Endodermal cell (in vitro differentiated cells): ENCODE results near the gene MRPL20. TPM values are rescaled to one million over a fixed set of nuclear protein-coding genes. Genes with fewer than 3 reads are reported as not detected.
"Not testable (repeated sequence)": the region's sequence is repeated elsewhere in the genome, so short reads cannot be mapped to it uniquely, and the experiment has no call there.

Source experiments
- DNase-seq: peaks from one replicate; pipeline ENCODE4 v3.0.0-alpha.2; 2017
- H3K27ac ChIP-seq: 2 replicates; pipeline ENCODE4 v1.5.1; 2013; ENCODE audit warnings: mild to moderate bottlenecking, low read depth, low read length, moderate library complexity
- H3K27me3 ChIP-seq: 2 replicates; pipeline ENCODE4 v1.6.1; 2013; ENCODE audit warnings: mild to moderate bottlenecking, low read length, moderate library complexity; ENCODE audit not compliant: insufficient read depth, control insufficient read depth, poor library complexity, severe bottlenecking
- H3K36me3 ChIP-seq: 2 replicates; pipeline ENCODE4 v1.7.0; 2013; ENCODE audit warnings: mild to moderate bottlenecking, low read length, moderate library complexity; ENCODE audit not compliant: control insufficient read depth, insufficient read depth
- H3K4me1 ChIP-seq: one replicate; pipeline ENCODE4 v1.7.0; 2013; ENCODE audit warnings: low read length; ENCODE audit not compliant: control insufficient read depth, insufficient read depth
- H3K4me3 ChIP-seq: 2 replicates; pipeline ENCODE4 v1.5.1; 2013; ENCODE audit warnings: mild to moderate bottlenecking, low read length, moderate library complexity
- H3K9ac ChIP-seq: 2 replicates; pipeline ENCODE4 v1.6.1; 2013; ENCODE audit warnings: mild to moderate bottlenecking, low read length, moderate library complexity; ENCODE audit not compliant: poor library complexity, severe bottlenecking; ENCODE audit errors: extremely low read depth
- H3K9me3 ChIP-seq: 2 replicates; pipeline ENCODE4 v1.6.1; 2013; ENCODE audit warnings: mild to moderate bottlenecking, low read length, moderate library complexity; ENCODE audit not compliant: control insufficient read depth
- H3K27ac Mint-ChIP-seq: 2 replicates; pipeline ENCODE4 v1.8.0; 2020; ENCODE audit warnings: mixed read lengths
- H3K27me3 Mint-ChIP-seq: 2 replicates; pipeline ENCODE4 v1.8.0; 2021; ENCODE audit warnings: mild to moderate bottlenecking, mixed read lengths; ENCODE audit not compliant: insufficient read depth
- H3K36me3 Mint-ChIP-seq: 2 replicates; pipeline ENCODE4 v1.8.0; 2020; ENCODE audit warnings: low read depth, mixed read lengths
- H3K4me1 Mint-ChIP-seq: 2 replicates; pipeline ENCODE4 v1.8.0; 2020; ENCODE audit warnings: mixed read lengths
- H3K4me3 Mint-ChIP-seq: 2 replicates; pipeline ENCODE4 v1.8.0; 2020; ENCODE audit warnings: mild to moderate bottlenecking, moderate library complexity, mixed read lengths
- H3K9me3 Mint-ChIP-seq: 2 replicates; pipeline ENCODE4 v1.8.0; 2020; ENCODE audit warnings: mild to moderate bottlenecking, mixed read lengths
- WGBS, 2 experiments: methylation state at CpG; one replicate each; pipeline versions ENCODE4 v1.1.5 to v1.1.7; 2013; ENCODE audit warnings: missing lambda C conversion rate in 2 of 2, mixed read lengths in 1 of 2; ENCODE audit not compliant: insufficient coverage in 1 of 2, insufficient read length in 1 of 2; 5-methylcytosine and 5-hydroxymethylcytosine counted together
- total RNA-seq, 2 donors: library from RNA; stranded (reverse); fragmentation: NEBNext Ultra II Directional in 1 of 2; extraction: Animal tissue kit (Norgen Biotek cat#: 25700) in 1 of 2; gene quantifications; 2 replicates in 1 of 2; 3 replicates in 1 of 2; pipeline ENCODE4 v1.2.1, GENCODE V29; 2021
- TF ChIP-seq, protein P1 (sequence below): fragments of 200-600 bp; sonication (generic); conservative IDR thresholded peaks from 2 replicates; pipeline ENCODE4 v1.5.0; 2021; ENCODE audit warnings: antibody characterized with exemption, mild to moderate bottlenecking

Gene MRPL20
- total RNA-seq, 2 donors from 2014 or later, result 109 to 129 TPM

- Mint-ChIP-seq H3K27ac (no peak overlapping the region), H3K4me3 (no peak overlapping the region), H3K27me3 (peaks cover 3% of the 10 kb centered on the region), H3K4me1 (no peaks in the 10 kb centered on the region), H3K9me3 (no peaks in the 10 kb centered on the region), H3K36me3 (no peaks in the 10 kb centered on the region)
- H3K9ac ChIP-seq, result no peak overlapping the region
- H3K9me3 ChIP-seq, result no peaks in the 10 kb centered on the region
- TF ChIP-seq, protein P1, sequence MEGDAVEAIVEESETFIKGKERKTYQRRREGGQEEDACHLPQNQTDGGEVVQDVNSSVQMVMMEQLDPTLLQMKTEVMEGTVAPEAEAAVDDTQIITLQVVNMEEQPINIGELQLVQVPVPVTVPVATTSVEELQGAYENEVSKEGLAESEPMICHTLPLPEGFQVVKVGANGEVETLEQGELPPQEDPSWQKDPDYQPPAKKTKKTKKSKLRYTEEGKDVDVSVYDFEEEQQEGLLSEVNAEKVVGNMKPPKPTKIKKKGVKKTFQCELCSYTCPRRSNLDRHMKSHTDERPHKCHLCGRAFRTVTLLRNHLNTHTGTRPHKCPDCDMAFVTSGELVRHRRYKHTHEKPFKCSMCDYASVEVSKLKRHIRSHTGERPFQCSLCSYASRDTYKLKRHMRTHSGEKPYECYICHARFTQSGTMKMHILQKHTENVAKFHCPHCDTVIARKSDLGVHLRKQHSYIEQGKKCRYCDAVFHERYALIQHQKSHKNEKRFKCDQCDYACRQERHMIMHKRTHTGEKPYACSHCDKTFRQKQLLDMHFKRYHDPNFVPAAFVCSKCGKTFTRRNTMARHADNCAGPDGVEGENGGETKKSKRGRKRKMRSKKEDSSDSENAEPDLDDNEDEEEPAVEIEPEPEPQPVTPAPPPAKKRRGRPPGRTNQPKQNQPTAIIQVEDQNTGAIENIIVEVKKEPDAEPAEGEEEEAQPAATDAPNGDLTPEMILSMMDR, result no peak
- H3K4me3 ChIP-seq, result no peak overlapping the region
- no peaks in the 10 kb centered on the region for H3K27me3 ChIP-seq
- no peak overlapping the region for H3K27ac ChIP-seq
- no peaks in the 10 kb centered on the region for H3K36me3 ChIP-seq
- WGBS, 2 experiments, result 94 to 96% methylated on average over 11 to 26 of the region's 26 CpGs
- H3K4me1 ChIP-seq, result no peaks in the 10 kb centered on the region
- no peak for DNase-seq
These were observed 44.7 kb upstream of the MRPL20 start for GRCh38 chr1:1451696-1452364.

DNA sequence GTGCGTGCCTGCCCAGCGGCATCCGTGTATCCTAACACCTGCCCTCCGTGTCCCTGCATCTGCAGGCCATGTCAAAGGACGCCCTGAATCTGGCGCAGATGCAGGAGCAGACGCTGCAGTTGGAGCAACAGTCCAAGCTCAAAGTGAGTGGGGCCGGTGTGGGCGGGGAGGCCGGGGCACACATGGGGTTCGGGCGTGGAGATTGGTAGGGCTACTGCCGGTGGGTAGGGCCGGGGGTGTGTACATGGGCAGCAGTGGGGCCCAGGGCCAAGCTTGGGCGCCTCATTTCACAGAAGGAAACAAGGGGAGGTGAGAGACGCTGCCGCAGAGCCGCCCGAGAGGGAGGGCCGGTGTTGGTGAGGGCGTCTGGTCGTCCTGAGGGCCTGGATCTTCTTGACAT, 43.5 kb upstream of the MRPL20 start:
- not testable (repeated sequence) for H3K27me3 Mint-ChIP-seq, H3K27ac Mint-ChIP-seq, H3K4me3 ChIP-seq, H3K4me1 Mint-ChIP-seq, H3K4me1 ChIP-seq, H3K36me3 Mint-ChIP-seq, H3K9me3 ChIP-seq, H3K4me3 Mint-ChIP-seq, H3K9me3 Mint-ChIP-seq, H3K9ac ChIP-seq, H3K27ac ChIP-seq, H3K36me3 ChIP-seq, H3K27me3 ChIP-seq, DNase-seq
- 90 to 91% methylated on average over 13 to 22 of the region's 22 CpGs for WGBS, 2 experiments

DNA sequence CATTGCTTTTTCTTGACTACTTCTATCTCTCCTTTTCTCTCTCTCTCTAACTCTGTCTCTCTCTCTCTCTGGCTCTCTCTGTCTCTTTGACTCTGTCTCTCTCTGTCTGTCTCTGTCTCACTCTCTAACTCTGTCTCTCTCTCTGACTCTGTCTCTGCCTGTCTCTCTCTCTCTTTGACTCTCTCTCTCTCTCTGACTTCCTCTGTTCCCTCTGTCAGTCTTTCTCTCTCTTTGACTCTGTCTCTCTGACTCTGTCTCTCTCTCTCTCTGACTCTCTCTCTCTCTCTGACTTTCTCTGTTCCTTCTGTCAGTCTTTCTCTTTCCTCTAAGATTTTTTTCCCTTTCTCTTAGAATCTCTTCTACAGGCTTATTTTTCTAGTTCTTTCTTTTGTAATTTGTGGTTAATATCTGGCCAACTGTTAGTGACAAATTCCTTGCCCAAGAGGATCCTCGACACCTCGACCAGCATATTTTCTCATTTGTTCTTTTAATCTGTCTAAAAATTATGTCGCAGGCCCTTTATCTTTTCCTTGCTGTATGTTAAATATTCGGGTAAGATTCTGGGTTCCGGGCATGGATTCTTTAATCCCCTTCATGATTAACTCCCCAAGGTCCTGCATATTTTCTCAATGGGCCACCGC, 42.1 kb upstream of the MRPL20 start, which contains the start of gene ATAD3C:
Gene ATAD3C (plus strand): TSS at position 591 of the 641 bp plus-strand sequence. CDS start 995 bp downstream, outside the sequence.
- H3K4me1 Mint-ChIP-seq, result no peaks in the 10 kb centered on the region
- H3K27me3 ChIP-seq, result no peaks in the 10 kb centered on the region
- H3K36me3 Mint-ChIP-seq, result no peaks in the 10 kb centered on the region
- TF ChIP-seq, protein P1, result no peak
- no peaks in the 10 kb centered on the region for H3K4me1 ChIP-seq
- no peak within 1 kb of the TSS for H3K9ac ChIP-seq
- no peak for DNase-seq
- no peak within 1 kb of the TSS for H3K27ac Mint-ChIP-seq
- peaks cover 3% of the 10 kb centered on the region for H3K27me3 Mint-ChIP-seq
- no peak within 1 kb of the TSS for H3K27ac ChIP-seq
- H3K36me3 ChIP-seq, result no peaks in the 10 kb centered on the region
- H3K4me3 ChIP-seq, result no peak within 1 kb of the TSS
- no peak within 1 kb of the TSS for H3K4me3 Mint-ChIP-seq
- no peaks in the 10 kb centered on the region for H3K9me3 Mint-ChIP-seq
- 82 to 96% methylated on average over 4 to 6 of the region's 6 CpGs for WGBS, 2 experiments
- H3K9me3 ChIP-seq, result no peaks in the 10 kb centered on the region

DNA sequence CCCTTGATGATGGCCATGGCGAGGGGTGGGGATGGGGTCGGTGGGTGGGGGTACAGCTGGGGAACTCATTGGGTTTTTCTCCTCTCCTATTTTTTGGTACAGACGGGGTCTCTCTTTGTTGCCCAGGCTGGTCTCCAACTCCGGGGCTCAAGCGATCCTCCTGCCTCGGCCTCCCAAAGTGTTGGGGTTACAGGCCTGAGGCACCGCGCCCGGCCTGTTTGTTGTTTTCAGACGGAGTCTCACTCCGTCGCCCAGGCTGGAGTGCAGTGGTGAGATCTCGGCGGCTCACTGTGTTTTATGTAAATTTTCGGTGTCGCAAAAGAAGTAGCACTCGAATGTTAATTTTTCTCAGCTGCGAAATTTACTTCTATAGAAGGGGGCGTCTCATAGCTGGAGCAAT, 39.5 kb upstream of the MRPL20 start:
- H3K36me3 ChIP-seq, H3K9me3 ChIP-seq, H3K4me3 Mint-ChIP-seq, DNase-seq, H3K36me3 Mint-ChIP-seq, H3K27me3 ChIP-seq, H3K4me1 Mint-ChIP-seq, H3K27ac Mint-ChIP-seq, H3K9ac ChIP-seq, H3K27ac ChIP-seq, H3K4me3 ChIP-seq, H3K9me3 Mint-ChIP-seq, H3K27me3 Mint-ChIP-seq, H3K4me1 ChIP-seq: not testable (repeated sequence)
- 91 to 95% methylated on average over 11 to 13 of the region's 19 CpGs for WGBS, 2 experiments
